ENCODE measurements around the gene SPHKAP.

SPHKAP gene

GRCh38 chr2:228135300-228135699 is 46.2 kb downstream of the SPHKAP start:
- Histone ChIP-seq H3K36me3 (replicated peaks; ENCODE audit: low read depth, low read length) (no peaks in the 10 kb centered on the region), H4K20me1 (ENCODE audit: insufficient read depth, low read length) (no peaks in the 10 kb centered on the region), H3K9ac (ENCODE audit: low read length) (no peak overlapping the region), H3K27me3 (ENCODE audit: low read depth, low read length) (no peaks in the 10 kb centered on the region), H3K9me3 (ENCODE audit: insufficient read depth, low read length) (no peaks in the 10 kb centered on the region), H2AFZ (ENCODE audit: low read depth, low read length) (no peak overlapping the region), H3K4me1 (ENCODE audit: low read length) (no peaks in the 10 kb centered on the region), H3K27ac (ENCODE audit: low read length) (no peak overlapping the region), H3K4me2 (ENCODE audit: low read length) (no peak overlapping the region), H3K79me2 (ENCODE audit: low read length) (no peaks in the 10 kb centered on the region), H3K4me3 (ENCODE audit: low read length) (no peak overlapping the region)
- TF ChIP-seq EZH2phosphoT487 (IDR thresholded peaks at IDR 0.05; ENCODE audit: low read depth) = no peak
- TF ChIP-seq, protein P1, sequence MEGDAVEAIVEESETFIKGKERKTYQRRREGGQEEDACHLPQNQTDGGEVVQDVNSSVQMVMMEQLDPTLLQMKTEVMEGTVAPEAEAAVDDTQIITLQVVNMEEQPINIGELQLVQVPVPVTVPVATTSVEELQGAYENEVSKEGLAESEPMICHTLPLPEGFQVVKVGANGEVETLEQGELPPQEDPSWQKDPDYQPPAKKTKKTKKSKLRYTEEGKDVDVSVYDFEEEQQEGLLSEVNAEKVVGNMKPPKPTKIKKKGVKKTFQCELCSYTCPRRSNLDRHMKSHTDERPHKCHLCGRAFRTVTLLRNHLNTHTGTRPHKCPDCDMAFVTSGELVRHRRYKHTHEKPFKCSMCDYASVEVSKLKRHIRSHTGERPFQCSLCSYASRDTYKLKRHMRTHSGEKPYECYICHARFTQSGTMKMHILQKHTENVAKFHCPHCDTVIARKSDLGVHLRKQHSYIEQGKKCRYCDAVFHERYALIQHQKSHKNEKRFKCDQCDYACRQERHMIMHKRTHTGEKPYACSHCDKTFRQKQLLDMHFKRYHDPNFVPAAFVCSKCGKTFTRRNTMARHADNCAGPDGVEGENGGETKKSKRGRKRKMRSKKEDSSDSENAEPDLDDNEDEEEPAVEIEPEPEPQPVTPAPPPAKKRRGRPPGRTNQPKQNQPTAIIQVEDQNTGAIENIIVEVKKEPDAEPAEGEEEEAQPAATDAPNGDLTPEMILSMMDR (IDR thresholded peaks at IDR 0.05; ENCODE audit: low read depth, low read length) = no peak

GRCh38 chr2:228131833-228132232 is 49.7 kb downstream of the SPHKAP start:
- H3K4me3 ChIP-seq (ENCODE audit: low read length) = no peak overlapping the region
- no peaks in the 10 kb centered on the region for H3K36me3 ChIP-seq (replicated peaks; ENCODE audit: low read depth, low read length)
- H3K79me2 ChIP-seq (ENCODE audit: low read length) = no peaks in the 10 kb centered on the region
- no peak overlapping the region for H2AFZ ChIP-seq (ENCODE audit: low read depth, low read length)
- H3K4me1 ChIP-seq (ENCODE audit: low read length) = no peaks in the 10 kb centered on the region
- no peak for TF ChIP-seq EZH2phosphoT487 (IDR thresholded peaks at IDR 0.05; ENCODE audit: low read depth)
- TF ChIP-seq, protein P1 (IDR thresholded peaks at IDR 0.05; ENCODE audit: low read depth, low read length) = no peak
- no peak overlapping the region for H3K4me2 ChIP-seq (ENCODE audit: low read length)
- H3K9me3 ChIP-seq (ENCODE audit: insufficient read depth, low read length) = no peaks in the 10 kb centered on the region
- no peak overlapping the region for H3K9ac ChIP-seq (ENCODE audit: low read length)
- H4K20me1 ChIP-seq (ENCODE audit: insufficient read depth, low read length) = no peaks in the 10 kb centered on the region
- H3K27ac ChIP-seq (ENCODE audit: low read length) = no peak overlapping the region
- H3K27me3 ChIP-seq (ENCODE audit: low read depth, low read length) = no peaks in the 10 kb centered on the region

GRCh38 chr2:228126401-228126800 is 55.1 kb downstream of the SPHKAP start:
- no peaks in the 10 kb centered on the region for H3K4me1 ChIP-seq (ENCODE audit: low read length)
- no peak overlapping the region for H3K27ac ChIP-seq (ENCODE audit: low read length)
- no peak overlapping the region for H3K9ac ChIP-seq (ENCODE audit: low read length)
- H3K79me2 ChIP-seq (ENCODE audit: low read length) = no peaks in the 10 kb centered on the region
- H3K27me3 ChIP-seq (ENCODE audit: low read depth, low read length) = no peaks in the 10 kb centered on the region
- no peak overlapping the region for H3K4me3 ChIP-seq (ENCODE audit: low read length)
- no peaks in the 10 kb centered on the region for H4K20me1 ChIP-seq (ENCODE audit: insufficient read depth, low read length)
- TF ChIP-seq, protein P1 (IDR thresholded peaks at IDR 0.05; ENCODE audit: low read depth, low read length) = no peak
- TF ChIP-seq EZH2phosphoT487 (IDR thresholded peaks at IDR 0.05; ENCODE audit: low read depth) = no peak
- no peaks in the 10 kb centered on the region for H3K36me3 ChIP-seq (replicated peaks; ENCODE audit: low read depth, low read length)
- H3K9me3 ChIP-seq (ENCODE audit: insufficient read depth, low read length) = no peaks in the 10 kb centered on the region
- no peak overlapping the region for H3K4me2 ChIP-seq (ENCODE audit: low read length)
- H2AFZ ChIP-seq (ENCODE audit: low read depth, low read length) = no peak overlapping the region

DNA sequence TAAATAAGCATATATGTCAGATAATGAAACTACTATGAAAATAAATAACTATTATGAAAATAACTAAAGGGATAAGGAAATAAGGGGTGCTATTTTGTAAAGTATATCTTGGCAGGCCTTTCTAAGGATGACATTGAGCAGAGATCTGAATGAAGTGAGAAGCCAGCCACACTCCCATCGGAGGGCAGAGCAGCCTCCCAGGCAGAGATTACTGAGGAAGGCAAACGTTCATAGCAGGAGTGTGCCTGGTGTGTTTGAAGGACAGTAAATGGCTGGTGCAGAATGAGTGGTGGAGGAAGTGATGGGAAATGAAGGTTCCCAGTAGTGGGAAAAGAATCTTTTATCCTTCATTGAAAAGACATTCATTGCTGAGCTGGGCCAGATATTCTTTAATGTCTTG is 62.5 kb downstream of the SPHKAP start:
- Histone ChIP-seq H3K27ac (ENCODE audit: low read length) (no peak overlapping the region), H3K9ac (ENCODE audit: low read length) (no peak overlapping the region), H3K36me3 (replicated peaks; ENCODE audit: low read depth, low read length) (no peaks in the 10 kb centered on the region), H3K27me3 (ENCODE audit: low read depth, low read length) (no peaks in the 10 kb centered on the region), H3K4me3 (ENCODE audit: low read length) (no peak overlapping the region), H4K20me1 (ENCODE audit: insufficient read depth, low read length) (no peaks in the 10 kb centered on the region), H2AFZ (ENCODE audit: low read depth, low read length) (no peak overlapping the region), H3K4me2 (ENCODE audit: low read length) (no peak overlapping the region), H3K4me1 (ENCODE audit: low read length) (no peaks in the 10 kb centered on the region), H3K9me3 (ENCODE audit: insufficient read depth, low read length) (no peaks in the 10 kb centered on the region), H3K79me2 (ENCODE audit: low read length) (no peaks in the 10 kb centered on the region)
- TF ChIP-seq EZH2phosphoT487 (IDR thresholded peaks at IDR 0.05; ENCODE audit: low read depth) = no peak
- TF ChIP-seq, protein P1 (IDR thresholded peaks at IDR 0.05; ENCODE audit: low read depth, low read length) = no peak

All from OCI-LY3 (cell line).